ENCODE results near the gene TRIB2.

GRCh38 chr2:12778369-12778768, 61.6 kb downstream of the TRIB2 start:
- TF ChIP-seq SIN3A (IDR thresholded peaks at IDR 0.05; ENCODE audit: borderline replicate concordance, low read depth, low read length) (no peak), CTCF (IDR thresholded peaks at IDR 0.05) (no peak), POLR2AphosphoS5 (IDR thresholded peaks at IDR 0.05; ENCODE audit: low read depth, low read length) (no peak), RAD21 (IDR thresholded peaks at IDR 0.05; ENCODE audit: low read length) (no peak), RFX5 (IDR thresholded peaks at IDR 0.05; ENCODE audit: low read length) (no peak), SMC3 (IDR thresholded peaks at IDR 0.05; ENCODE audit: low read depth, low read length) (no peak), REST (IDR thresholded peaks at IDR 0.05; ENCODE audit: low read depth, low read length) (no peak), MAX (IDR thresholded peaks at IDR 0.05; ENCODE audit: low read depth) (no peak), TAF1 (IDR thresholded peaks at IDR 0.05; ENCODE audit: borderline replicate concordance, low read depth, low read length) (no peak), EP300 (IDR thresholded peaks at IDR 0.05; ENCODE audit: borderline replicate concordance in 1 of 2, low read depth in 1 of 2, low read length in 1 of 2) (no peak), USF1 (IDR thresholded peaks at IDR 0.05; ENCODE audit: borderline replicate concordance, low read depth) (no peak), NFIC (IDR thresholded peaks at IDR 0.05; ENCODE audit: borderline replicate concordance) (no peak), ZBTB33 (IDR thresholded peaks at IDR 0.05; ENCODE audit: borderline replicate concordance, low read depth) (no peak)
